Liver (tissue), 9 donors: ENCODE results near the gene NUP155. TPM values are rescaled to one million over a fixed set of nuclear protein-coding genes. Genes with fewer than 3 reads are reported as not detected.

Source experiments
- DNase-seq: peaks from one replicate; pipeline ENCODE4 v3.0.0-alpha.2; 2017; ENCODE audit warnings: low spot score
- H3K27ac ChIP-seq, 2 donors: one replicate each; pipeline ENCODE4 v1.7.0; 2013; ENCODE audit warnings: inconsistent platforms in 2 of 2, low read length in 2 of 2, control low read depth in 1 of 2, low read depth in 1 of 2, mild to moderate bottlenecking in 1 of 2
- H3K27me3 ChIP-seq, 4 donors: one replicate each; pipeline versions ENCODE4 v1.6.1 to v1.7.0; 2013; ENCODE audit warnings: low read length in 3 of 4, inconsistent platforms in 1 of 4, mild to moderate bottlenecking in 1 of 4, moderate library complexity in 1 of 4; ENCODE audit not compliant: control insufficient read depth in 4 of 4, insufficient read depth in 4 of 4
- H3K36me3 ChIP-seq, 4 donors: one replicate each; pipeline versions ENCODE4 v1.6.1 to v1.7.0; 2013; ENCODE audit warnings: low read length in 3 of 4, mild to moderate bottlenecking in 3 of 4, low read depth in 1 of 4, moderate library complexity in 1 of 4; ENCODE audit not compliant: control insufficient read depth in 4 of 4, insufficient read depth in 3 of 4
- H3K4me1 ChIP-seq, 4 donors: one replicate each; pipeline versions ENCODE4 v1.6.1 to v1.7.0; 2013; ENCODE audit warnings: low read length in 3 of 4, mild to moderate bottlenecking in 3 of 4, moderate library complexity in 1 of 4; ENCODE audit not compliant: control insufficient read depth in 4 of 4, insufficient read depth in 4 of 4
- H3K4me3 ChIP-seq, 3 donors: one replicate each; pipeline versions ENCODE4 v1.6.1 to v1.7.0; 2013; ENCODE audit warnings: low read length in 3 of 3, control low read depth in 1 of 3, low read depth in 1 of 3, mild to moderate bottlenecking in 1 of 3
- H3K9ac ChIP-seq, 2 donors: one replicate each; pipeline ENCODE4 v1.7.0; 2013; ENCODE audit warnings: low read length in 2 of 2, mild to moderate bottlenecking in 2 of 2, moderate library complexity in 2 of 2, control low read depth in 1 of 2, low read depth in 1 of 2
- H3K9me3 ChIP-seq, 4 donors: one replicate each; pipeline versions ENCODE4 v1.6.1 to v1.7.0; 2013; ENCODE audit warnings: low read length in 3 of 4; ENCODE audit not compliant: control insufficient read depth in 4 of 4
- ATF3 ChIP-seq: IDR thresholded peaks from 2 replicates; pipeline ENCODE4 v1.6.1; 2016; ENCODE audit warnings: antibody characterized with exemption
- CTCF ChIP-seq: fragments of 150-350 bp; IDR thresholded peaks from 2 replicates; pipeline ENCODE4 v1.5.1; 2017; ENCODE audit warnings: improper control_type of control experiment, low read depth, low read length; ENCODE audit not compliant: missing input control
- EGR1 ChIP-seq, 2 donors: IDR thresholded peaks; 2 replicates each; pipeline ENCODE4 v1.6.1; 2016 to 2018; ENCODE audit warnings: antibody characterized with exemption in 2 of 2, low read depth in 2 of 2
- FOXA1 ChIP-seq: IDR thresholded peaks from 2 replicates; pipeline ENCODE4 v1.6.1; 2016; ENCODE audit warnings: antibody characterized with exemption
- FOXA2 ChIP-seq: IDR thresholded peaks from 2 replicates; pipeline ENCODE4 v1.6.1; 2016; ENCODE audit warnings: antibody characterized with exemption
- GABPA ChIP-seq, 2 donors: IDR thresholded peaks in 1 of 2; conservative IDR thresholded peaks in 1 of 2; 2 replicates each; pipeline ENCODE4 v1.6.1; 2016; ENCODE audit warnings: antibody characterized with exemption in 2 of 2, mild to moderate bottlenecking in 1 of 2, moderate library complexity in 1 of 2
- HNF4A ChIP-seq, 2 donors: conservative IDR thresholded peaks; 2 replicates each; pipeline ENCODE4 v1.6.1; 2016; ENCODE audit warnings: antibody characterized with exemption in 2 of 2, mild to moderate bottlenecking in 2 of 2
- HNF4G ChIP-seq: IDR thresholded peaks from 2 replicates; pipeline ENCODE4 v1.6.1; 2016; ENCODE audit warnings: antibody characterized with exemption
- JUND ChIP-seq, 2 donors: IDR thresholded peaks; 2 replicates each; pipeline ENCODE4 v1.6.1; 2016; ENCODE audit warnings: antibody characterized with exemption in 2 of 2
- MAX ChIP-seq: IDR thresholded peaks from 2 replicates; pipeline ENCODE4 v1.6.1; 2016; ENCODE audit warnings: antibody characterized with exemption
- NR2F2 ChIP-seq: IDR thresholded peaks from 2 replicates; pipeline ENCODE4 v1.6.1; 2016; ENCODE audit warnings: antibody characterized with exemption
- RAD21 ChIP-seq, 2 donors: IDR thresholded peaks; 2 replicates each; pipeline ENCODE4 v1.6.1; 2016; ENCODE audit warnings: antibody characterized with exemption in 2 of 2, mild to moderate bottlenecking in 2 of 2
- REST ChIP-seq: IDR thresholded peaks from 2 replicates; pipeline ENCODE4 v1.6.1; 2016; ENCODE audit warnings: antibody characterized with exemption, mild to moderate bottlenecking
- RXRA ChIP-seq, 2 donors: IDR thresholded peaks; 2 replicates each; pipeline ENCODE4 v1.6.1; 2017 to 2018; ENCODE audit warnings: antibody characterized with exemption in 2 of 2, mild to moderate bottlenecking in 1 of 2
- SP1 ChIP-seq: IDR thresholded peaks from 2 replicates; pipeline ENCODE4 v1.6.1; 2018; ENCODE audit warnings: antibody characterized with exemption, mild to moderate bottlenecking
- TAF1 ChIP-seq: conservative IDR thresholded peaks from 2 replicates; pipeline ENCODE4 v1.6.1; 2016; ENCODE audit warnings: antibody characterized with exemption, mild to moderate bottlenecking
- YY1 ChIP-seq: IDR thresholded peaks from 2 replicates; pipeline ENCODE4 v1.6.1; 2016; ENCODE audit warnings: antibody characterized with exemption, mild to moderate bottlenecking
- ZBTB33 ChIP-seq: IDR thresholded peaks from 2 replicates; pipeline ENCODE4 v1.6.1; 2016; ENCODE audit warnings: antibody characterized with exemption
- WGBS: extraction: QIAGEN DNeasy Blood & Tissue Kit; methylation state at CpG from one replicate; pipeline ENCODE4 v1.1.7; 2013; 5-methylcytosine and 5-hydroxymethylcytosine counted together
- polyA plus RNA-seq, 2 donors: library from polyadenylated mRNA; stranded (reverse) in 1 of 2; unstranded in 1 of 2; fragments of 200-250 nt in 1 of 2; fragments of >200 nt in 1 of 2; fragmentation: Nextera tagmentation in 1 of 2; extraction: Ambion mirVana in 1 of 2; gene quantifications; one replicate each; pipeline versions ENCODE4 v1.2.1 to v1.2.3, GENCODE V29; 2013 to 2015
- total RNA-seq, 2 donors: library from RNA; depleted of rRNA; stranded (reverse); fragments of >200 nt; gene quantifications; one replicate each; pipeline ENCODE4 v1.2.3, GENCODE V29; 2014
- donor health status: healthy.
- donor health status: healthy.
- donor health status: healthy.
- donor health status: healthy.
- donor health status: healthy.

Gene NUP155
- total RNA-seq (10 to 100 TPM; 13.1 to 29.6 TPM), polyA plus RNA-seq (1 to 10 TPM; 2.9 to 3.0 TPM)

- peak within 1 kb of the TSS; percentile 88 to 99 (median 90) for H3K4me3 ChIP-seq
- H3K9me3 ChIP-seq, result no peaks in the 10 kb centered on the region
- peaks cover 4 to 21% (median 20%) of the 10 kb centered on the region in 4 donors for H3K4me1 ChIP-seq
- H3K27me3 ChIP-seq, result no peaks in the 10 kb centered on the region
- H3K9ac ChIP-seq, result peak within 1 kb of the TSS; percentile 66 to 85
- WGBS, result 3% methylated on average over 49 of the region's 49 CpGs
- peak within 1 kb of the TSS; percentile 55 to 65 for H3K27ac ChIP-seq
- TF ChIP-seq TAF1, result no peak
- peak; percentile 37 to 67 for TF ChIP-seq RXRA (IDR thresholded peaks at IDR 0.05)
- TF ChIP-seq SP1, result peak; percentile 59
- TF ChIP-seq RAD21 (IDR thresholded peaks at IDR 0.05), result peak in 1 of 2 donors; percentile 9
- TF ChIP-seq REST, result peak; percentile 78
- peak; percentile 47 for TF ChIP-seq FOXA1
- TF ChIP-seq GABPA (IDR thresholded peaks at IDR 0.05 in 1 of 2, conservative IDR thresholded peaks at IDR 0.05 in 1 of 2), result peak; percentile 89 to 99
- TF ChIP-seq ZBTB33, result peak; percentile 84
- peak; percentile 23 to 24 for TF ChIP-seq JUND (IDR thresholded peaks at IDR 0.05)
- peak; percentile 94 for TF ChIP-seq MAX
- peak; percentile 22 for TF ChIP-seq FOXA2
- TF ChIP-seq CTCF, result no peak
- peak; percentile 82 to 85 for TF ChIP-seq EGR1 (IDR thresholded peaks at IDR 0.05; ENCODE audit: low read depth in 2 of 2)
- TF ChIP-seq HNF4A (conservative IDR thresholded peaks at IDR 0.05), result peak in 1 of 2 donors; percentile 30
- TF ChIP-seq HNF4G, result no peak
- no peak for TF ChIP-seq NR2F2
- TF ChIP-seq ATF3, result no peak
- TF ChIP-seq YY1, result peak; percentile 61
- H3K36me3 ChIP-seq, result no peaks in the 10 kb centered on the region
- DNase-seq, result peak; percentile 82
These were observed at the start of gene NUP155 for GRCh38 chr5:37370864-37371726. NUP155 (minus strand) TSS chr5:37371106; CDS start chr5:37370977, 129 bp downstream.
